Measurements from ENCODE around the gene PBXIP1. TPM values are rescaled to one million over a fixed set of nuclear protein-coding genes. Genes with fewer than 3 reads are reported as not detected.

The PBXIP1 gene
- total and polyA plus RNA-seq, 5 donors from 2014 or later, result 349 to 774 (median 412) TPM

GRCh38 chr1:154940651-154941194 lies 15.2 kb downstream of the PBXIP1 start:
- Histone ChIP-seq H3K27me3 (ENCODE audit: control insufficient read depth, insufficient read depth, low read length) (no peaks in the 10 kb centered on the region), H3K4me1 (ENCODE audit: control insufficient read depth, insufficient read depth, low read length, poor library complexity, severe bottlenecking) (peaks cover 69% of the 10 kb centered on the region), H3K36me3 (ENCODE audit: control insufficient read depth, insufficient read depth, low read length) (peaks cover 17% of the 10 kb centered on the region), H3K27ac (ENCODE audit: insufficient read depth, low read length, poor library complexity, severe bottlenecking) (peak overlapping the region; percentile 86), H3K4me3 (ENCODE audit: low read depth, low read length) (peak overlapping the region; percentile 10), H3K9me3 (ENCODE audit: control insufficient read depth in 2 of 2, low read length in 2 of 2) (no peaks in the 10 kb centered on the region)
- no peak for ATAC-seq (ENCODE audit: low read depth in 2 of 2)
- peak in 1 of 3 donors; percentile 53 for DNase-seq
- peaks cover 4% of the 10 kb centered on the region for H3K36me3 Mint-ChIP-seq
- H3K27ac Mint-ChIP-seq, result peak overlapping the region; percentile 87 to 92 (median 91)
- peak overlapping the region; percentile 2 to 82 (median 62) for H3K4me3 Mint-ChIP-seq
- peaks cover 14 to 84% (median 55%) of the 10 kb centered on the region in 4 donors for H3K4me1 Mint-ChIP-seq
- peaks cover under 1% of the 10 kb centered on the region for H3K27me3 Mint-ChIP-seq
- peaks cover 0 to 3% (median 0%) of the 10 kb centered on the region in 7 donors for H3K9me3 Mint-ChIP-seq

DNA sequence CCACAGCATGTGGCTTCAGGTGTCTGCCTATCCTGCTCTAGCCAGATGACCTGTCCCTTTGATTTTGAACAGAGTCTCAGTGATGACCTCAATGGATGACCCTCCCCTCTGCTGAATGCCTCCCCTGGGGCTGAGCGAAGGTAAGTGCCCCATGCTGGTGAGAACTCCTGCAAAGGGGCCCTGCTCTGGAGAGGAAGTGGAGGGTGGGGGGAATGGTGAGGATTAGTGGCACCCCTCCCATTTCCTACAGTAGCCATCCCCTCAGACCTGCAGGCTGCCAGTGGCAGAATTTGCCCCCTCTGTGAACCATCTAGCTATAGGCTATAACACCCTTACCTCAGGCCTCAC lies 15.7 kb downstream of the PBXIP1 start:
- H3K27ac ChIP-seq (ENCODE audit: insufficient read depth, low read length, poor library complexity, severe bottlenecking), result peak overlapping the region; percentile 86
- Mint-ChIP-seq H3K9me3 (peaks cover 0 to 3% (median 0%) of the 10 kb centered on the region in 7 donors), H3K4me1 (peaks cover 14 to 89% (median 56%) of the 10 kb centered on the region in 4 donors), H3K4me3 (peak overlapping the region in 2 of 4 donors; percentile 73 to 82), H3K27me3 (no peaks in the 10 kb centered on the region), H3K27ac (peak overlapping the region; percentile 87 to 92 (median 91)), H3K36me3 (peaks cover 4% of the 10 kb centered on the region)
- no peak overlapping the region for H3K4me3 ChIP-seq (ENCODE audit: low read depth, low read length)
- ATAC-seq (ENCODE audit: low read depth in 2 of 2) (no peak), DNase-seq (no peak)
- peaks cover 12% of the 10 kb centered on the region for H3K36me3 ChIP-seq (ENCODE audit: control insufficient read depth, insufficient read depth, low read length)
- peaks cover 74% of the 10 kb centered on the region for H3K4me1 ChIP-seq (ENCODE audit: control insufficient read depth, insufficient read depth, low read length, poor library complexity, severe bottlenecking)
- H3K27me3 ChIP-seq (ENCODE audit: control insufficient read depth, insufficient read depth, low read length), result no peaks in the 10 kb centered on the region
- no peaks in the 10 kb centered on the region for H3K9me3 ChIP-seq (ENCODE audit: control insufficient read depth in 2 of 2, low read length in 2 of 2)

DNA sequence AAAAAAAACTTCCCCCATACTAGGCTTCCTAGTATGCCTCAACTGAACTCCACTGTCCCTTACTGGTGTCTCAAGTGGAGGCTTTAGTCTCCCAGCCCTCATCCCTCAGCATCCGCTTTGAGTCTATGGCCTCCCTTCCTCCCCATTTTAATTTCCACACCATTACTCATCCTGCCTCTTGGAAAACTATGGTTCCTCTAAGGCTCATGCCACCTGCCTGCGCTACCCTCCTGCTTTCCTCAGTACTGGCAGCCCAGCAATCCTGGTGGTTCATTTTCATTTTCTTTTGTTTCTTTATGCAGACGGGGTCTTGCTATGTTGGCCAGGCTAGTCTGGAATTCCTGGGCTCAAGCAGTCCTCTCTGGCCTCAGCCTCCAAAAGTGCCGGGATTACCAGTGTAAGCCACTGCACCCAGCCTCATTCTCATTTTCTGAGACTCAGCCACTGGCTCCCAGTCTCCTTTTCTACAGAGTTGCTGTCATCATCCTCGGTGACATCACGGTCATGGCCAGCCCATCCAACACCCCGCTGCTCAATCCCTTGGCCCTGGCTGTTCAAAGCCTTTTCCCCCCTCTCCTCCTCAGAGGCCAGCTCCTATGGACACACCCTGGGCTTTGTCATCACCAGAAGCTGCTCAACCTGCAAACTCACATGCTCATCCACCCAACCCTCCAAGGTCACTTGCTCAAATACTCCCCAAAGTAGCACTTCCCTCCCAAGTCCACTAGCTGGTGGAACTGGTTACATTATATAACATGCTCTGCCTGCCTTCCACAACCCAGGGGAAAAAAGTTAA lies 17.1 kb downstream of the PBXIP1 start:
- H3K4me1 Mint-ChIP-seq, result peaks cover 14 to 86% (median 52%) of the 10 kb centered on the region in 4 donors
- DNase-seq, result no peak
- peak overlapping the region; percentile 99 for H3K27ac ChIP-seq (ENCODE audit: insufficient read depth, low read length, poor library complexity, severe bottlenecking)
- peak overlapping the region; percentile 72 to 100 (median 99) for H3K27ac Mint-ChIP-seq
- no peaks in the 10 kb centered on the region for H3K27me3 Mint-ChIP-seq
- H3K9me3 Mint-ChIP-seq, result peaks cover 0 to 3% (median 0%) of the 10 kb centered on the region in 7 donors
- no peak for ATAC-seq (ENCODE audit: low read depth in 2 of 2)
- peaks cover 68% of the 10 kb centered on the region for H3K4me1 ChIP-seq (ENCODE audit: control insufficient read depth, insufficient read depth, low read length, poor library complexity, severe bottlenecking)
- H3K4me3 Mint-ChIP-seq, result peak overlapping the region; percentile 71 to 98 (median 86)
- no peaks in the 10 kb centered on the region for H3K36me3 ChIP-seq (ENCODE audit: control insufficient read depth, insufficient read depth, low read length)
- no peaks in the 10 kb centered on the region for H3K36me3 Mint-ChIP-seq
- H3K27me3 ChIP-seq (ENCODE audit: control insufficient read depth, insufficient read depth, low read length), result no peaks in the 10 kb centered on the region
- H3K9me3 ChIP-seq (ENCODE audit: control insufficient read depth in 2 of 2, low read length in 2 of 2), result no peaks in the 10 kb centered on the region
- H3K4me3 ChIP-seq (ENCODE audit: low read depth, low read length), result no peak overlapping the region

GRCh38 chr1:154937988-154938386 lies 17.9 kb downstream of the PBXIP1 start:
- H3K27me3 Mint-ChIP-seq, result no peaks in the 10 kb centered on the region
- Histone ChIP-seq H3K4me3 (ENCODE audit: low read depth, low read length) (peak overlapping the region; percentile 94), H3K9me3 (ENCODE audit: control insufficient read depth in 2 of 2, low read length in 2 of 2) (no peaks in the 10 kb centered on the region), H3K36me3 (ENCODE audit: control insufficient read depth, insufficient read depth, low read length) (no peaks in the 10 kb centered on the region), H3K27me3 (ENCODE audit: control insufficient read depth, insufficient read depth, low read length) (no peaks in the 10 kb centered on the region), H3K27ac (ENCODE audit: insufficient read depth, low read length, poor library complexity, severe bottlenecking) (peak overlapping the region; percentile 99), H3K4me1 (ENCODE audit: control insufficient read depth, insufficient read depth, low read length, poor library complexity, severe bottlenecking) (peaks cover 61% of the 10 kb centered on the region)
- ATAC-seq (ENCODE audit: low read depth in 2 of 2), result no peak
- H3K4me3 Mint-ChIP-seq, result peak overlapping the region; percentile 85 to 98 (median 93)
- H3K36me3 Mint-ChIP-seq, result no peaks in the 10 kb centered on the region
- H3K4me1 Mint-ChIP-seq, result peaks cover 14 to 81% (median 45%) of the 10 kb centered on the region in 4 donors
- DNase-seq, result no peak
- peak overlapping the region; percentile 99 to 100 (median 99) for H3K27ac Mint-ChIP-seq
- peaks cover 0 to 3% (median 0%) of the 10 kb centered on the region in 7 donors for H3K9me3 Mint-ChIP-seq

DNA sequence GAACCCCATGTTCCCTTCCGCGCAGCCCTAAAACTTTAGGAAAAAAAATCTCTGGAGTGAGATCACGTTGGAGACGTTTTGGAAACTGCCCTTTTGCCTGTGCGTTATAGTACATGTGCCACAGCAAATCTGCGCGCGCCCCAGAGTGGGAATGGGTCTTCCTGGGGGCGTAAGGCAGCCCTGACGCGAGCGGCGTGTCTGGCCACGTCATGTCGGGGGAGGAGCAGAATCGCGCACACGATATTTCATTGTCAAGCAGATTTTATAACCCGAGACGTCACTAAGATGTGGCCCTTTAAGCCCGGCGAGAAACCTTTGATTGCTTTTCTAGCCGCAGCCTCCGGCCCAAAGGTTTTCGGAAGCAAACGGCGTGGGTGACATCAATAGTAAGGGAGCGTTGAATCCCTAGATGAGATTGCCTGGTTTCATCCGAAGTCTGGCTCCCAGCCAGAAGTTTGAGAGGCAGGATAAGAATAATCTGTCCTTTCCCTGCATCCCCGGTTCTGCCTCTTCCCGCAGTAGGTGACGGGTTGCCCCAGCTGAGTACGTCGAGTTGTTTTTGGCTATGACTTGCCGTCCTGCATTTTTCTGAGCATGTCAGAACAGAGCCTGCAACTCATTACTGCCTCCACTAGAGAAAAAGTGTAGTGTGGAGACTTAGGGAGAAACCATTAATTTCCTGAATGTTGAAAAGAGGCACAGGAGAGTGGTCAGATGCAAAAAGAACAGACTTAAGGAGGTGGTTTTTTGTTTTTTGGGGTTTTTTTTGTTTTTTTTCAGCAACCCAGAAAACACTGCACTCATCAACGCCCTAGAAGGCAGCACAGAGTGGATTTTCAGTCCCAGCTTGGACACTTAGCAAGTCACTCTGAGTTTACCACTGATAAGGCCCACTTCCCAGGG lies 18.6 kb downstream of the PBXIP1 start:
- H3K36me3 ChIP-seq (ENCODE audit: control insufficient read depth, insufficient read depth, low read length), result no peaks in the 10 kb centered on the region
- H3K27ac Mint-ChIP-seq, result peak overlapping the region; percentile 99 to 100 (median 99)
- peak overlapping the region; percentile 94 for H3K4me3 ChIP-seq (ENCODE audit: low read depth, low read length)
- peaks cover 0 to 2% (median 0%) of the 10 kb centered on the region in 7 donors for H3K9me3 Mint-ChIP-seq
- H3K4me1 Mint-ChIP-seq, result peaks cover 10 to 80% (median 40%) of the 10 kb centered on the region in 4 donors
- H3K4me1 ChIP-seq (ENCODE audit: control insufficient read depth, insufficient read depth, low read length, poor library complexity, severe bottlenecking), result peaks cover 55% of the 10 kb centered on the region
- DNase-seq (peak; percentile 89 to 98 (median 97)), ATAC-seq (ENCODE audit: low read depth in 2 of 2) (peak; percentile 73 to 77)
- peak overlapping the region; percentile 85 to 98 (median 93) for H3K4me3 Mint-ChIP-seq
- H3K9me3 ChIP-seq (ENCODE audit: control insufficient read depth in 2 of 2, low read length in 2 of 2), result no peaks in the 10 kb centered on the region
- peak overlapping the region; percentile 99 for H3K27ac ChIP-seq (ENCODE audit: insufficient read depth, low read length, poor library complexity, severe bottlenecking)
- no peaks in the 10 kb centered on the region for H3K36me3 Mint-ChIP-seq
- no peaks in the 10 kb centered on the region for H3K27me3 Mint-ChIP-seq
- no peaks in the 10 kb centered on the region for H3K27me3 ChIP-seq (ENCODE audit: control insufficient read depth, insufficient read depth, low read length)

DNA sequence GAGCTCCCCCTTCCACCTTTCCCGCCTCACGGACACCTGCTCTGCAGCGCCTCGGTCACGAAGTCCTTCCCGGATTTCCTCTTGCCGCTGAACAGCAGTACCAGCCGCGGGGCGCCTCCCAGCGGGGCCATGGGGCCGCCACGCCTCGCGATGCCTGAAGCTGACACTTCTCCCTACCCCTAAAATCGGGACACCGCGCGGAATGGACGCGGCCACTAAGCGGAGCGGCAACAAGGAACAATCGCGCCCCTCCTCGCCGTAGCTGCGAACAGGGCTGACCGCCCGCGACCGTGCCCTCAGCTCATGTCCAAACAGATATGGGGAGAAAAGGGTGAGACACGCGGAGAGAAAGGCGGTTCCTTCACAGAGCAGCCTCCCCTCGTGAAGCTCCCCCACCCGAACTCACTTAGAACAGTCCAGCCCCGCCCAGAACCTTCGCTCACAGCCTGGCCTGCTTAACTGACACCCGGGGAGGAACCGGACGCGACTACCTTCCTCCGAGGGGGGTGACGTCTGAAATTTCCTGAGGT lies 19.3 kb downstream of the PBXIP1 start, which contains the start of gene PMVK:
Gene PMVK (minus strand): TSS at position 165 of the 530 bp plus-strand sequence. CDS start 34 bp downstream, at position 131.
- peak within 1 kb of the TSS; percentile 99 for H3K27ac ChIP-seq (ENCODE audit: insufficient read depth, low read length, poor library complexity, severe bottlenecking)
- Mint-ChIP-seq H3K4me1 (peaks cover 9 to 73% (median 38%) of the 10 kb centered on the region in 4 donors), H3K9me3 (no peaks in the 10 kb centered on the region), H3K4me3 (peak within 1 kb of the TSS; percentile 85 to 98 (median 93)), H3K27ac (peak within 1 kb of the TSS; percentile 99 to 100 (median 99)), H3K27me3 (no peaks in the 10 kb centered on the region), H3K36me3 (no peaks in the 10 kb centered on the region)
- no peaks in the 10 kb centered on the region for H3K9me3 ChIP-seq (ENCODE audit: control insufficient read depth in 2 of 2, low read length in 2 of 2)
- peak within 1 kb of the TSS; percentile 94 for H3K4me3 ChIP-seq (ENCODE audit: low read depth, low read length)
- H3K4me1 ChIP-seq (ENCODE audit: control insufficient read depth, insufficient read depth, low read length, poor library complexity, severe bottlenecking), result peaks cover 48% of the 10 kb centered on the region
- DNase-seq, result peak; percentile 94 to 99 (median 98)
- peak; percentile 88 to 89 for ATAC-seq (ENCODE audit: low read depth in 2 of 2)
- peaks cover 5% of the 10 kb centered on the region for H3K36me3 ChIP-seq (ENCODE audit: control insufficient read depth, insufficient read depth, low read length)
- H3K27me3 ChIP-seq (ENCODE audit: control insufficient read depth, insufficient read depth, low read length), result no peaks in the 10 kb centered on the region
